Activated CD8-positive, alpha-beta T cell treated with anti-CD3 and anti-CD28 coated beads, Interleukin-2, amount 10 ng/mL, durations not matched to agents 7 days and 5 days (primary cell): Measurements from ENCODE around the gene PPOX. TPM values are rescaled to one million over a fixed set of nuclear protein-coding genes. Genes with fewer than 3 reads are reported as not detected.
A peak's percentile ranks its signal among the peaks of the same experiment; 100 is the strongest.

Experiments used
- ATAC-seq: fragments of 150-1000 bp; cut with Tn5 transposase; one replicate; pipeline ENCODE4 v1.10.0; 2021; ENCODE audit warnings: moderate library complexity
- CTCF ChIA-PET: fragments of 350-600 bp; sonication (Branson Sonifier 250); formaldehyde crosslinking; loops from one replicate; lab custom pipeline; 2021; ENCODE audit warnings: antibody characterized with exemption; lab: Charles Lee
- POLR2A ChIA-PET: fragments of 350-600 bp; sonication (Branson Sonifier 250); formaldehyde crosslinking; loops from one replicate; lab custom pipeline; 2021; ENCODE audit warnings: antibody characterized with exemption; lab: Charles Lee
- DNase-seq: peaks from one replicate; pipeline ENCODE4 v3.0.0-alpha.2; 2020
- H3K27ac Mint-ChIP-seq: one replicate; pipeline ENCODE4 v1.8.0; 2021; ENCODE audit warnings: mild to moderate bottlenecking, mixed read lengths
- H3K27me3 Mint-ChIP-seq: one replicate; pipeline ENCODE4 v1.8.0; 2021; ENCODE audit warnings: low read depth, mixed read lengths
- H3K36me3 Mint-ChIP-seq: one replicate; pipeline ENCODE4 v1.8.0; 2021; ENCODE audit warnings: low read depth, mixed read lengths
- H3K4me1 Mint-ChIP-seq: one replicate; pipeline ENCODE4 v1.8.0; 2021; ENCODE audit warnings: low read depth, mixed read lengths
- H3K4me3 Mint-ChIP-seq: one replicate; pipeline ENCODE4 v1.8.0; 2021; ENCODE audit warnings: mild to moderate bottlenecking, mixed read lengths
- H3K9me3 Mint-ChIP-seq: one replicate; pipeline ENCODE4 v1.8.0; 2022; ENCODE audit warnings: mixed read lengths; ENCODE audit not compliant: insufficient read depth
- total RNA-seq, 2 experiments: library from RNA; stranded (reverse); gene quantifications; one replicate each; pipeline ENCODE4 v1.2.3, GENCODE V29; 2021

Gene PPOX
- total RNA-seq, 2 experiments from 2014 or later: 37.7 to 38.5 TPM

DNA sequence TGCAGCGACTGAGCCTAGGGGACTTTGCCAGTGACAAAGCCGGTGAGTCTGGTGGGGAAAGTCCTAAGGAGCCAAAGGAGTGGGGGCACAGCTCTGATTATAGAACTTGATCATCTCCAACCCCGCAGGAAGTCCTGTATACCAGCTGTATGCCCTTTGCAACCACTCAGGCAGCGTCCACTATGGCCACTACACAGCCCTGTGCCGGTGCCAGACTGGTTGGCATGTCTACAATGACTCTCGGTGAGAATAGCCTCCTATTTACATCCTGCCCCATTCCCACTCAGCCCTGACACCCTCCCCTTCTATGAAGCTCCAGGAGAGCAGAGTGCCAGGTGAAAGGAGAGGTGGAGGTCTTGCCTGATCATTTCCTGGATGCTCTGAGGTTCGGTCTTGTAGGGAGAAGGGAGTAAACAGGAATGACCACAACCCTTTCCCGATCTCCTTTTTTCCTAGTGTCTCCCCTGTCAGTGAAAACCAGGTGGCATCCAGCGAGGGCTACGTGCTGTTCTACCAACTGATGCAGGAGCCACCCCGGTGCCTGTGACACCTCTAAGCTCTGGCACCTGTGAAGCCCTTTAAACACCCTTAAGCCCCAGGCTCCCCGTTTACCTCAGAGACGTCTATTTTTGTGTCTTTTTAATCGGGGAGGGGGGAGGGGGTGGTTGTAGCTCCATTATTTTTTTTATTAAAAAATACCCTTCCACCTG is 1.2 kb upstream of the PPOX start:
- Mint-ChIP-seq H3K4me1 (peaks cover 46% of the 10 kb centered on the region), H3K4me3 (peak overlapping the region; percentile 9), H3K27ac (peak overlapping the region; percentile 78), H3K36me3 (peaks cover 35% of the 10 kb centered on the region), H3K27me3 (no peaks in the 10 kb centered on the region), H3K9me3 (no peaks in the 10 kb centered on the region)
- no peak for DNase-seq
- CTCF ChIA-PET: interaction anchor here (0.6 to 4.6 kb wide), 31 partner anchors 8 to 225 kb away, joined by 3 to 40 read pairs (median 7); partner anchors contain the start of genes ADAMTS4, APOA2, B4GALT3 and CFAP126
- POLR2A ChIA-PET: interaction anchor here (0.6 to 4.3 kb wide), 17 partner anchors 10 to 225 kb away, joined by 3 to 51 read pairs (median 9); partner anchors contain the start of genes ADAMTS4, ARHGAP30, B4GALT3 and DEDD
- ATAC-seq: no peak

DNA sequence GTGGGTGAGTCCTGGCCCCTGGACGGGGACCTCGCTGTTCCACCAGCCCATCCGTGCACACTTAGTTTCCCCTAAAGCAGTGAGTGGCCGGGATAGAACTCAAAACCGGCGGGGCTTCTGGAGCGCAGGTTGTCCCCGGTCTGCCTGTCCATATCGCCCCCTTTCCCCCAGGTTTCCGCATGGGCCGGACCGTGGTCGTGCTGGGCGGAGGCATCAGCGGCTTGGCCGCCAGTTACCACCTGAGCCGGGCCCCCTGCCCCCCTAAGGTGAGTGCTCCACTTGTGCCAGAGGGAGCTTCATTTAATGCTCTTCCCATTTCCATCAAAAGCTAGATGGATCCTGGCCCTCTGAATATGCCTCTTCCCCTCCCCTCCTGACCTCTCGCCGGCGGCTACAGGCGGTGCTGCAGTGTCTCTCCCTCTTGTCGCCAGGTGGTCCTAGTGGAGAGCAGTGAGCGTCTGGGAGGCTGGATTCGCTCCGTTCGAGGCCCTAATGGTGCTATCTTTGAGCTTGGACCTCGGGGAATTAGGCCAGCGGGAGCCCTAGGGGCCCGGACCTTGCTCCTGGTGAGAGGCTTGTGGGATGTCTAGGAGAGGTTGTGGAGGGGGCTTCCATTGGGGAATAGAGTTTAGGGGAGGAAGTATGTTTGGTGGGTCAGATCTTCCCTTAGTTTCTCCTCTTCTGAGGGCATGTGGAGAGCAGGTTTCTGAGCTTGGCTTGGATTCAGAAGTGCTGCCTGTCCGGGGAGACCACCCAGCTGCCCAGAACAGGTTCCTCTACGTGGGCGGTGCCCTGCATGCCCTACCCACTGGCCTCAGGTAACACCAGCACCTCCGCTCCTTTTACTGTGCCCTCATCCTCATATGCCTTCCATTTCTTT is 683 bp downstream of the PPOX start:
- ChIA-PET POLR2A (interaction anchor here (0.6 to 4.3 kb wide), 17 partner anchors 8 to 97 kb away, joined by 3 to 51 read pairs (median 9); partner anchors contain the start of genes ADAMTS4, ARHGAP30, B4GALT3 and DEDD), CTCF (interaction anchor here (0.7 to 4.6 kb wide), 29 partner anchors 9 to 233 kb away, joined by 3 to 40 read pairs (median 7); partner anchors contain the start of genes ADAMTS4, APOA2, ARHGAP30 and B4GALT3)
- Mint-ChIP-seq H3K9me3 (no peaks in the 10 kb centered on the region), H3K27ac (peak overlapping the region; percentile 96), H3K36me3 (peaks cover 43% of the 10 kb centered on the region), H3K27me3 (no peaks in the 10 kb centered on the region), H3K4me1 (peaks cover 32% of the 10 kb centered on the region), H3K4me3 (peak overlapping the region; percentile 90)
- ATAC-seq: no peak
- DNase-seq: peak; percentile 34

DNA sequence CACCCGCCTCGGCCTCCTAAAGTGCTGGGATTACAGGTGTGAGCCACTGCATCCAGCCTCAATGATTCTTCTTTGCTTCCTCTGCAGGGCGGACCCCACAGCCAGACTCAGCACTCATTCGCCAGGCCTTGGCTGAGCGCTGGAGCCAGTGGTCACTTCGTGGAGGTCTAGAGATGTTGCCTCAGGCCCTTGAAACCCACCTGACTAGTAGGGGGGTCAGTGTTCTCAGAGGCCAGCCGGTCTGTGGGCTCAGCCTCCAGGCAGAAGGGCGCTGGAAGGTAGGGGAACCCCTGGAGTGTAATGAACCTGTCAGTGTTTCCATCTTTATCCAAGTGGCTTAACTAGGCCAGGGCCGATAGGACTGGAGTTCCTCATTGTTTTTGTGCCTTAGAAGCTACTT is 2.7 kb downstream of the PPOX start:
- peaks cover 30% of the 10 kb centered on the region for H3K4me1 Mint-ChIP-seq
- ChIA-PET CTCF (interaction anchor here (0.6 kb wide), 1 partner anchor 13 kb away, joined by 3 read pairs; no protein-coding TSS in a partner anchor), POLR2A (interaction anchor here (2.1 to 4.3 kb wide), 2 partner anchors 8 to 17 kb away, joined by 6 to 46 read pairs; partner anchors contain the start of gene B4GALT3)
- no peaks in the 10 kb centered on the region for H3K27me3 Mint-ChIP-seq
- H3K36me3 Mint-ChIP-seq: peaks cover 47% of the 10 kb centered on the region
- H3K9me3 Mint-ChIP-seq: no peaks in the 10 kb centered on the region
- H3K4me3 Mint-ChIP-seq: no peak overlapping the region
- ATAC-seq (no peak), DNase-seq (no peak)
- no peak overlapping the region for H3K27ac Mint-ChIP-seq

DNA sequence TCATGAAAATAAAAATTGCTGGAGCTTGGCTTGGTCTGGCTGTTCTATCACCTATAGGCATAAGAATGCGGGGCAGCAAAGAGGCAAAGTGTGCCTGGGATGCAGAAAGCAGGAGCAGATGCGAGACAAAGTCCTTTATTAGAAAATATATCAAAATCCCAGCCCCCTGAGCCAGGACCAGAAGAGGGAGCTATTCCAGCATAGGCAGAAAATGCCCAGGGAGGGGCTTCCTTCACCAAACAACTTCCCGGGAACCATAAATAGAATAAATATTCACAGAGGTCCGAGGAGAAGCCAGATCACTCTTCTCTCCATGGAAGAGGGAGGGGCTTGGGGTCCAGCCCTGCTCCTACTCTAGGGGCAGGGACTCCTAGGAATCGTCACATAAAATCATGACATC is 5.0 kb downstream of the PPOX start:
- H3K4me3 Mint-ChIP-seq: no peak overlapping the region
- no peaks in the 10 kb centered on the region for H3K27me3 Mint-ChIP-seq
- no peak for ATAC-seq
- DNase-seq: no peak
- peaks cover 53% of the 10 kb centered on the region for H3K36me3 Mint-ChIP-seq
- ChIA-PET POLR2A (interaction anchor here (0.9 to 2.5 kb wide), 3 partner anchors 10 to 39 kb away, joined by 3 to 9 read pairs (median 4); partner anchors contain the start of genes DEDD and NDUFS2), CTCF (interaction anchor here (0.8 to 2.3 kb wide), 2 partner anchors 10 to 54 kb away, joined by 3 to 12 read pairs; partner anchors contain the start of gene TOMM40L)
- no peaks in the 10 kb centered on the region for H3K9me3 Mint-ChIP-seq
- no peak overlapping the region for H3K27ac Mint-ChIP-seq
- H3K4me1 Mint-ChIP-seq: peaks cover 34% of the 10 kb centered on the region

DNA sequence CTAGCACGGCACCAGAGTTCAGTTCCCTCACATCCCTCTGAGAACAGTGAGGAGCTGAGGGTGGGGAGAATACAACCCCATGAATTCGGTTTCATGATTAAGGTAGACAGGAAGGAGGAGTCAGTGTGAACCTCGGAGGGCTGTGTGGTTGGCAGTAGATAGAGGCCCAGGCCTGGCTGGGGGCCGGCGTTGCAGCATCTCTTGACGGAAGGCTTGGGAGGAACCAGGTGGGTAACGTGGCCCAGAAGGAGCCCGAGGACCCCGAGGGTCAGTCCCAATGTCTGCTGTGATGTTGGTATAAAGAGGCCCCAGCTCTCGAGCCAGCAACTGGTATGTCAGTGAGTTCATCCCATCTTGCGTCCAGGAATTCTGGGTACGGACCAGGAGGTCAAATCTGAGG is 5.5 kb downstream of the PPOX start:
- peaks cover 54% of the 10 kb centered on the region for H3K36me3 Mint-ChIP-seq
- POLR2A ChIA-PET: interaction anchor here (0.9 to 2.5 kb wide), 3 partner anchors 10 to 39 kb away, joined by 4 to 9 read pairs (median 4); partner anchors contain the start of gene DEDD
- peaks cover 38% of the 10 kb centered on the region for H3K4me1 Mint-ChIP-seq
- no peaks in the 10 kb centered on the region for H3K27me3 Mint-ChIP-seq
- H3K27ac Mint-ChIP-seq: no peak overlapping the region
- no peaks in the 10 kb centered on the region for H3K9me3 Mint-ChIP-seq
- CTCF ChIA-PET: interaction anchor here (2.3 kb wide), 1 partner anchor 10 kb away, joined by 12 read pairs; no protein-coding TSS in a partner anchor
- H3K4me3 Mint-ChIP-seq: no peak overlapping the region
- DNase-seq (no peak), ATAC-seq (no peak)

DNA sequence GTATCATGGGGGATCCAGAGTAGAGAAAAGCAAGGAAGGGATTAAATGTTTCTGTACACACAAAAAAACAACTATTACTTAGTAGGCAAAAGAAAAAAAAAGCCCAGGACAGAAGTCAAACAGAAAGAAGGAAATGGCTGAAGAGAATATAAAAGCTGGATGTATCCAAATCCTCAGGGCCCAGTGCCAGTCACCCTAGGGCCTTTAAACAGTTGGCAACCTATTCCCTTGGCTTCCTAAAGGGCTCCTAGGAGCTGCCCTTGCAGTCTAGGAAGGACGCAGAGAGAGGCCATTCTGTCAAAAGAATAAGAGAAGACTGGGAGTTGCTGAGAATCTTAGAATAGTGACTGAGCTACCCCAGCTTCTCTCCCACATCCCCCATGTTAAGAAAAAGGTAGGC is 6.1 kb downstream of the PPOX start:
- peak overlapping the region; percentile 72 for H3K27ac Mint-ChIP-seq
- peaks cover 54% of the 10 kb centered on the region for H3K36me3 Mint-ChIP-seq
- H3K4me3 Mint-ChIP-seq: no peak overlapping the region
- H3K27me3 Mint-ChIP-seq: no peaks in the 10 kb centered on the region
- ChIA-PET CTCF (no interaction called here), POLR2A (interaction anchor here (1.2 kb wide), 1 partner anchor 13 kb away, joined by 4 read pairs; no protein-coding TSS in a partner anchor)
- DNase-seq (no peak), ATAC-seq (no peak)
- no peaks in the 10 kb centered on the region for H3K9me3 Mint-ChIP-seq
- peaks cover 34% of the 10 kb centered on the region for H3K4me1 Mint-ChIP-seq

DNA sequence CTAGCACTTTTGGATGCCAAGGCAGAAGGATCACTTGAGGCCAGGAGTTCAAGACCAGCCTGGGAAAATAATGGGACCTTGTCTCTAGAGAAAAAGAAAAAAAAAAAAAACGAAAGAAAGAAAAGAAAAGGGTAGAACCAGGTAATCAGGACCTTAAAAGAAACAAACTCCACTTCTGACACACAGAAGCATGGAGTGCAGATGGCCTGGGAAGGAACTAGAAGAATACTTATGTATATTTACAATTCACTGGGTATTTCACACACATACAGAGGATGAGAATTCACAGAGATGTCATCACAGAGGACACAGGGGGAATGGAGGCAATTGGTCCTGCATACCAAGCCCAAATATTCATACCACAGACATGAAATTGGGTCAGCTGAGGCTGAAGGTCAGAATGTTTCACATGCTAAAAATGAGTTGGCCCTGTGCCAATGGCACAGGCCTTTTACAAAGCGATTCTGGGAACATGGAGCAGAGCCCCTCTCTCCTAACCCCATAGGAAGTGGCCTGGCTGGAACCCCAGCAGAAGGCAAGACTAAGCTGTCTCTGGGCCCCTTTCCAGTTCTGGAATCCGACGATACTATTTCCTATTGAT is 6.7 kb downstream of the PPOX start:
- no peak for ATAC-seq
- H3K27me3 Mint-ChIP-seq: no peaks in the 10 kb centered on the region
- peaks cover 52% of the 10 kb centered on the region for H3K36me3 Mint-ChIP-seq
- H3K4me1 Mint-ChIP-seq: peaks cover 36% of the 10 kb centered on the region
- ChIA-PET POLR2A (interaction anchor here (1.2 kb wide), 1 partner anchor 13 kb away, joined by 4 read pairs; no protein-coding TSS in a partner anchor), CTCF (no interaction called here)
- H3K4me3 Mint-ChIP-seq: no peak overlapping the region
- H3K27ac Mint-ChIP-seq: peak overlapping the region; percentile 72
- DNase-seq: no peak
- no peaks in the 10 kb centered on the region for H3K9me3 Mint-ChIP-seq

DNA sequence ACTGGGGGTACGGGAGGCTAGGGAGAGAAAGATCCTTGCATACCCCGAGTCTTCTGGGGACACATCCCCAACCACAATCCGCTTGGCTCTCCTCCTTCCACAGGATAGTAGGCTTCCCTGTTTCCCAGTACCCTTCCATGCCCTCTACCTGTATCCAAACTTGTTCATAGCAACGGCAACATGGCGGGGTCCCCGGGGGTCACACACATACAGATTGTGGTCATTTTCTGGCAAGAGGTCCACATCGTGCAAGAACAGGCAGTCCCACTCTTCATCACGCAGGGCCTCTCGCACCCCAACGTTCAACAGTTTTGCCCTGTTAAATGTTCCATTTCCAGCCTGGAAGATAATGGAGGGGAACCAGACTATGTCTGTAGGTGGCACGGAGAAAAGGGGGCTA is 7.5 kb downstream of the PPOX start:
- ATAC-seq: no peak
- no peak overlapping the region for H3K27ac Mint-ChIP-seq
- no peak overlapping the region for H3K4me3 Mint-ChIP-seq
- peaks cover 47% of the 10 kb centered on the region for H3K36me3 Mint-ChIP-seq
- no peaks in the 10 kb centered on the region for H3K27me3 Mint-ChIP-seq
- H3K9me3 Mint-ChIP-seq: no peaks in the 10 kb centered on the region
- POLR2A ChIA-PET: no interaction called here
- DNase-seq: no peak
- H3K4me1 Mint-ChIP-seq: peaks cover 36% of the 10 kb centered on the region
- CTCF ChIA-PET: no interaction called here

DNA sequence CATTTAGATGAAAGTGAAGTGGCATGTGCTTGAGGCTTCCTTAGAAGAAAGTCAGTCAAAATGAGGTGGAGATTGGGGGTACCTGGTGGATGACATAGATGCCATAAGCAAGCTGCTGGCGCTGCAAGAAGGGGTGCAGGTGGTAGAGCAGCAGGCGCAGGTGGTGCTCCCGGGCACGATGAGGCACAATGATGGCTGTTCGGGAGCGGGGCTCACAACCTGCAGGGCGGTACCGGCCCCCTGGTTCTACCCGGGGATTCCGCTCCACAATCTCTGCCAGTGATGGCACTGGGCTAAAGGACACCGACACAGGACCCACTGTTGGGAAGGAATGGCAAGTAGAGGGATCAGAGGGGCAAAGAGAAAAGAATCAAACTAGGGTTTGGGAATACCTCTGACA is 8.7 kb downstream of the PPOX start:
- peaks cover 47% of the 10 kb centered on the region for H3K36me3 Mint-ChIP-seq
- no peak for ATAC-seq
- CTCF ChIA-PET: interaction anchor here (3.3 kb wide), 2 partner anchors 9 to 17 kb away, joined by 10 to 40 read pairs; partner anchors contain the start of gene PPOX
- no peak overlapping the region for H3K4me3 Mint-ChIP-seq
- H3K9me3 Mint-ChIP-seq: no peaks in the 10 kb centered on the region
- peaks cover 36% of the 10 kb centered on the region for H3K4me1 Mint-ChIP-seq
- no peak for DNase-seq
- H3K27ac Mint-ChIP-seq: no peak overlapping the region
- POLR2A ChIA-PET: interaction anchor here (0.7 to 1.4 kb wide), 2 partner anchors 8 to 20 kb away, joined by 4 to 5 read pairs; partner anchors contain the start of gene PPOX
- no peaks in the 10 kb centered on the region for H3K27me3 Mint-ChIP-seq

DNA sequence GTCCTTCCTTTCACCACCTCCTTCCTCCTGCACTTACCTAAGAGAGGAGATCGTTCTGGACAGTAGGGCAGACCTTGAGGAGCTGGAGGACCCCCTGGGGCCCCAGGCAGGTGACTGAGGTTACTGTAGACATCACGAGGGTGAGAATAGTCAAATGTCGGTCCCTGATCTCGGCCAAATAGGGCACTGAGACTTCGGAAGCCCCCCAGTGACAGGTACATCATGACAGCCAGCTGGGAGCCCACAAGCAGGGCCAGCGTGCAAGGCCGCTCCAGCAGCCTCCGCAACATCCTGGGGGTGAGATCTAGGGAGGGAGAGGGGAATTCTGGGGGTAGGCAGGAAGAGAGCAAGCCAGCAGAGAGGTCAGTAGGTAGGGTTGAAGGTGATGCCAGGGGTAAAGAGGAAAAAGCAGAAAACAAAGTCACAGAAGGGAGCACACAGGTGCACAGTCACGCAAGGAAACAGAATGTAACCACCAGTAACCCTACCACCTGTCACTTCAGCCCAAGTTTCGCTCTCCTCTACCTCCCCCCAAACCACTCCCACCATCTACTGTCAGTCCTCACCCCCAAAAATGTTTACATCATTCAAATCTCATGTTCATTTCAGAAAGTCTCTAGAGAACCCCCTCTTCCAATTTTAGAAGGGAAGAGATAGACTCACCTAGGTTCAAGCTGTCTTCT is 9.7 kb downstream of the PPOX start:
- H3K4me3 Mint-ChIP-seq: peak overlapping the region; percentile 90
- ATAC-seq (no peak), DNase-seq (no peak)
- H3K27me3 Mint-ChIP-seq: no peaks in the 10 kb centered on the region
- peak overlapping the region; percentile 94 for H3K27ac Mint-ChIP-seq
- H3K4me1 Mint-ChIP-seq: peaks cover 44% of the 10 kb centered on the region
- H3K36me3 Mint-ChIP-seq: peaks cover 42% of the 10 kb centered on the region
- ChIA-PET CTCF (interaction anchor here (1.4 to 3.3 kb wide), 4 partner anchors 10 to 206 kb away, joined by 5 to 40 read pairs (median 8); partner anchors contain the start of genes PPOX and TOMM40L), POLR2A (interaction anchor here (0.7 to 2.3 kb wide), 8 partner anchors 9 to 133 kb away, joined by 3 to 46 read pairs (median 6); partner anchors contain the start of genes NDUFS2, PPOX and USP21)
- H3K9me3 Mint-ChIP-seq: no peaks in the 10 kb centered on the region
